Ovary (tissue), 3 donors: Measurements from ENCODE around the gene C4A.
"Not testable (repeated sequence)": the region's sequence is repeated elsewhere in the genome, so short reads cannot be mapped to it uniquely, and the experiment has no call there.

ENCODE experiments used
- POLR2A ChIP-seq: fragments of 450-650 bp; IDR thresholded peaks from one replicate; pipeline ENCODE4 v1.6.1; 2017; ENCODE audit warnings: antibody characterized with exemption, mild to moderate bottlenecking, moderate library complexity
- TF ChIP-seq, protein P1 (sequence below), 3 donors: fragments of 450-650 bp in 2 of 3; fragments of 200-600 bp in 1 of 3; IDR thresholded peaks; one replicate each; pipeline versions ENCODE4 v1.5.1 to v1.8.0; 2016 to 2022; ENCODE audit warnings: antibody characterized with exemption in 3 of 3, mild to moderate bottlenecking in 1 of 3
- donor health status: DM: no; HTN: no; CAD: no.

DNA sequence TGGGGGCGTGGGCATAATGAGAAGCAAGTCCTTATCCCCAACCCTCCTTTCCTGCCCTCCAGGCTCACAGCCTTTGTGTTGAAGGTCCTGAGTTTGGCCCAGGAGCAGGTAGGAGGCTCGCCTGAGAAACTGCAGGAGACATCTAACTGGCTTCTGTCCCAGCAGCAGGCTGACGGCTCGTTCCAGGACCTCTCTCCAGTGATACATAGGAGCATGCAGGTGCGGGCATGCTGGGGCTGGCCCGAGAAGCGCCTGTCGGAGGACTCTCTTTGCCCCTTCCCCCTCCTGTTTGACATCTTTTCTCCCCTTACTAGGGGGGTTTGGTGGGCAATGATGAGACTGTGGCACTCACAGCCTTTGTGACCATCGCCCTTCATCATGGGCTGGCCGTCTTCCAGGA is 46.8 kb downstream of the C4A start:
- TF ChIP-seq, protein P1, sequence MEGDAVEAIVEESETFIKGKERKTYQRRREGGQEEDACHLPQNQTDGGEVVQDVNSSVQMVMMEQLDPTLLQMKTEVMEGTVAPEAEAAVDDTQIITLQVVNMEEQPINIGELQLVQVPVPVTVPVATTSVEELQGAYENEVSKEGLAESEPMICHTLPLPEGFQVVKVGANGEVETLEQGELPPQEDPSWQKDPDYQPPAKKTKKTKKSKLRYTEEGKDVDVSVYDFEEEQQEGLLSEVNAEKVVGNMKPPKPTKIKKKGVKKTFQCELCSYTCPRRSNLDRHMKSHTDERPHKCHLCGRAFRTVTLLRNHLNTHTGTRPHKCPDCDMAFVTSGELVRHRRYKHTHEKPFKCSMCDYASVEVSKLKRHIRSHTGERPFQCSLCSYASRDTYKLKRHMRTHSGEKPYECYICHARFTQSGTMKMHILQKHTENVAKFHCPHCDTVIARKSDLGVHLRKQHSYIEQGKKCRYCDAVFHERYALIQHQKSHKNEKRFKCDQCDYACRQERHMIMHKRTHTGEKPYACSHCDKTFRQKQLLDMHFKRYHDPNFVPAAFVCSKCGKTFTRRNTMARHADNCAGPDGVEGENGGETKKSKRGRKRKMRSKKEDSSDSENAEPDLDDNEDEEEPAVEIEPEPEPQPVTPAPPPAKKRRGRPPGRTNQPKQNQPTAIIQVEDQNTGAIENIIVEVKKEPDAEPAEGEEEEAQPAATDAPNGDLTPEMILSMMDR (IDR thresholded peaks at IDR 0.05), result not testable (repeated sequence)
- not testable (repeated sequence) for TF ChIP-seq POLR2A
